Body of pancreas (tissue), 4 donors: ENCODE data around the gene SLC47A2. TPM values are rescaled to one million over a fixed set of nuclear protein-coding genes. Genes with fewer than 3 reads are reported as not detected.

ENCODE experiments used
- ATAC-seq: fragments of 150-250 bp; one replicate; pipeline ENCODE4 v1.9.1; 2016
- DNase-seq, 4 donors: peaks; one replicate each; pipeline ENCODE4 v3.0.0-alpha.2; 2019
- H3K27ac ChIP-seq, 4 donors: fragments of 200-600 bp; sonication (generic); 1 replicate in 3 of 4; 2 replicates in 1 of 4; pipeline versions ENCODE4 v1.5.1 to v1.6.1; 2016 to 2019; ENCODE audit warnings: mild to moderate bottlenecking in 1 of 4, mixed read lengths in 1 of 4, moderate library complexity in 1 of 4
- H3K27me3 ChIP-seq, 2 donors: fragments of 200-600 bp; sonication (generic); one replicate each; pipeline ENCODE4 v1.6.0; 2016; ENCODE audit warnings: mild to moderate bottlenecking in 1 of 2
- H3K36me3 ChIP-seq, 2 donors: fragments of 200-600 bp; sonication (generic); replicated peaks in 1 of 2; 2 replicates each; pipeline ENCODE4 v1.5.1; 2016; ENCODE audit warnings: low read depth in 2 of 2; ENCODE audit not compliant: insufficient read depth in 1 of 2
- H3K4me1 ChIP-seq: fragments of 200-600 bp; sonication (generic); one replicate; pipeline ENCODE4 v1.6.0; 2016
- H3K4me3 ChIP-seq, 2 donors: fragments of 200-600 bp; sonication (generic); 1 replicate in 1 of 2; 2 replicates in 1 of 2; pipeline ENCODE4 v1.5.1; 2016 to 2019
- H3K9me3 ChIP-seq, 3 donors: fragments of 200-600 bp; sonication (generic); 1 replicate in 2 of 3; 2 replicates in 1 of 3; pipeline ENCODE4 v1.5.1; 2016
- CTCF ChIP-seq, 7 experiments: fragments of 450-650 bp in 4 of 7; fragments of 200-600 bp in 3 of 7; sonication (generic) in 3 of 7; IDR thresholded peaks; one replicate each; pipeline ENCODE4 v1.5.1; 2016 to 2019; ENCODE audit warnings: antibody characterized with exemption in 7 of 7
- POLR2A ChIP-seq, 3 donors: fragments of 450-650 bp; IDR thresholded peaks; one replicate each; pipeline ENCODE4 v1.6.1; 2016; ENCODE audit warnings: antibody characterized with exemption in 3 of 3, mild to moderate bottlenecking in 2 of 3
- WGBS, 2 donors: methylation state at CpG; one replicate each; pipeline ENCODE4 v1.1.5; 2017; 5-methylcytosine and 5-hydroxymethylcytosine counted together
- intact Hi-C: fragments of 100-400 bp; cut with DNase I; formaldehyde crosslinking; loops from one replicate; pipeline ENCODE4 v1.15.1; 2023
- total RNA-seq, 2 donors: library from RNA; depleted of rRNA; stranded (reverse); fragments of >200 nt; gene quantifications; one replicate each; pipeline ENCODE4 v1.1.0, GENCODE V29; 2016

Gene SLC47A2
- total RNA-seq, 2 donors from 2014 or later, result 0.26 TPM; not detected in 1

GRCh38 chr17:19760746-19761145 lies 44.4 kb upstream of the SLC47A2 start:
- no peak overlapping the region for H3K27ac ChIP-seq
- intact Hi-C loops, result no loop called here

GRCh38 chr17:19759568-19760549 lies 43.5 kb upstream of the SLC47A2 start:
- TF ChIP-seq POLR2A (IDR thresholded peaks at IDR 0.05), result no peak
- TF ChIP-seq CTCF (IDR thresholded peaks at IDR 0.05), result no peak
- DNase-seq (no peak), ATAC-seq (no peak)
- H3K4me3 ChIP-seq, result no peak overlapping the region
- no peak overlapping the region for H3K27ac ChIP-seq
- 73 to 75% methylated on average over 18 to 23 of the region's 24 CpGs for WGBS, 2 donors
- no peaks in the 10 kb centered on the region for H3K4me1 ChIP-seq
- intact Hi-C loops, result loop anchor here (5.0 kb wide), 1 partner anchor 238 kb away; no protein-coding TSS in a partner anchor
- no peaks in the 10 kb centered on the region for H3K27me3 ChIP-seq
- H3K36me3 ChIP-seq, result no peaks in the 10 kb centered on the region
- H3K9me3 ChIP-seq, result no peaks in the 10 kb centered on the region

More at GRCh38 chr17:19760746-19761145, 44.4 kb upstream of the SLC47A2 start:
- Histone ChIP-seq H3K27me3 (no peaks in the 10 kb centered on the region), H3K4me3 (no peak overlapping the region), H3K9me3 (no peaks in the 10 kb centered on the region), H3K36me3 (no peaks in the 10 kb centered on the region), H3K4me1 (no peaks in the 10 kb centered on the region)
- DNase-seq (no peak), ATAC-seq (no peak)
- TF ChIP-seq POLR2A (IDR thresholded peaks at IDR 0.05) (no peak), CTCF (IDR thresholded peaks at IDR 0.05) (no peak)
- 50 to 59% methylated on average over 9 of the region's 9 CpGs for WGBS, 2 donors

- no peak overlapping the region for H3K4me3 ChIP-seq
- no peak overlapping the region for H3K27ac ChIP-seq
- H3K27me3 ChIP-seq, result no peaks in the 10 kb centered on the region
- no peaks in the 10 kb centered on the region for H3K36me3 ChIP-seq
- H3K4me1 ChIP-seq, result no peaks in the 10 kb centered on the region
- TF ChIP-seq POLR2A (IDR thresholded peaks at IDR 0.05) (no peak), CTCF (IDR thresholded peaks at IDR 0.05) (no peak)
- ATAC-seq, result no peak
- intact Hi-C loops, result loop anchor here (5.0 kb wide), 1 partner anchor 235 kb away; no protein-coding TSS in a partner anchor
- WGBS, 2 donors, result 73 to 84% methylated on average over 8 to 12 of the region's 12 CpGs
- DNase-seq, result no peak
- no peaks in the 10 kb centered on the region for H3K9me3 ChIP-seq
Observed at GRCh38 chr17:19757536-19758180, 41.3 kb upstream of the SLC47A2 start.

- no peaks in the 10 kb centered on the region for H3K9me3 ChIP-seq
- WGBS, 2 donors, result 55 to 59% methylated on average over 10 of the region's 10 CpGs
- intact Hi-C loops, result loop anchor here (5.0 kb wide), 1 partner anchor 234 kb away; no protein-coding TSS in a partner anchor
- no peak for TF ChIP-seq POLR2A (IDR thresholded peaks at IDR 0.05)
- DNase-seq (no peak), ATAC-seq (no peak)
- H3K36me3 ChIP-seq, result no peaks in the 10 kb centered on the region
- H3K27ac ChIP-seq, result no peak overlapping the region
- H3K4me1 ChIP-seq, result no peaks in the 10 kb centered on the region
- no peaks in the 10 kb centered on the region for H3K27me3 ChIP-seq
- H3K4me3 ChIP-seq, result no peak overlapping the region
Observed at GRCh38 chr17:19756546-19756945, 40.2 kb upstream of the SLC47A2 start.
